Gastrocnemius medialis (tissue), 4 donors: Measurements from ENCODE around the gene TINCR.

ENCODE experiments used
- POLR2A ChIP-seq, 2 donors: fragments of 450-650 bp; IDR thresholded peaks; one replicate each; pipeline ENCODE4 v1.6.1; 2017; ENCODE audit warnings: antibody characterized with exemption in 2 of 2, mild to moderate bottlenecking in 2 of 2, moderate library complexity in 2 of 2
- TF ChIP-seq, protein P1 (sequence below), 5 experiments: fragments of 450-650 bp in 3 of 5; fragments of 200-600 bp in 2 of 5; sonication (generic) in 2 of 5; IDR thresholded peaks in 4 of 5; conservative IDR thresholded peaks in 1 of 5; 1 replicate in 4 of 5; 2 replicates in 1 of 5; pipeline ENCODE4 v1.5.1; 2016 to 2019; ENCODE audit warnings: antibody characterized with exemption in 5 of 5, mild to moderate bottlenecking in 3 of 5, moderate library complexity in 3 of 5

- TF ChIP-seq POLR2A (IDR thresholded peaks at IDR 0.05): no peak
- TF ChIP-seq, protein P1, sequence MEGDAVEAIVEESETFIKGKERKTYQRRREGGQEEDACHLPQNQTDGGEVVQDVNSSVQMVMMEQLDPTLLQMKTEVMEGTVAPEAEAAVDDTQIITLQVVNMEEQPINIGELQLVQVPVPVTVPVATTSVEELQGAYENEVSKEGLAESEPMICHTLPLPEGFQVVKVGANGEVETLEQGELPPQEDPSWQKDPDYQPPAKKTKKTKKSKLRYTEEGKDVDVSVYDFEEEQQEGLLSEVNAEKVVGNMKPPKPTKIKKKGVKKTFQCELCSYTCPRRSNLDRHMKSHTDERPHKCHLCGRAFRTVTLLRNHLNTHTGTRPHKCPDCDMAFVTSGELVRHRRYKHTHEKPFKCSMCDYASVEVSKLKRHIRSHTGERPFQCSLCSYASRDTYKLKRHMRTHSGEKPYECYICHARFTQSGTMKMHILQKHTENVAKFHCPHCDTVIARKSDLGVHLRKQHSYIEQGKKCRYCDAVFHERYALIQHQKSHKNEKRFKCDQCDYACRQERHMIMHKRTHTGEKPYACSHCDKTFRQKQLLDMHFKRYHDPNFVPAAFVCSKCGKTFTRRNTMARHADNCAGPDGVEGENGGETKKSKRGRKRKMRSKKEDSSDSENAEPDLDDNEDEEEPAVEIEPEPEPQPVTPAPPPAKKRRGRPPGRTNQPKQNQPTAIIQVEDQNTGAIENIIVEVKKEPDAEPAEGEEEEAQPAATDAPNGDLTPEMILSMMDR (IDR thresholded peaks at IDR 0.05 in 4 of 5, conservative IDR thresholded peaks at IDR 0.05 in 1 of 5): no peak
Measured at GRCh38 chr19:5585461-5586299, 17.9 kb upstream of the TINCR start.
